DND-41 (cell line): ENCODE data around the gene TAF5.

ENCODE experiments used
- ATAC-seq: fragments of 200-7000 bp; cut with Tn5 transposase; 3 replicates; pipeline ENCODE4 v1.9.1; 2021; ENCODE audit warnings: low read depth; ENCODE audit not compliant: insufficient read depth
- DNase-seq: peaks from one replicate; pipeline ENCODE4 v3.0.0-alpha.2; 2020
- H2AFZ ChIP-seq: 2 replicates; pipeline ENCODE4 v1.6.0; 2012; ENCODE audit warnings: low read depth, low read length
- H3K27ac ChIP-seq: 2 replicates; pipeline ENCODE4 v1.5.1; 2012; ENCODE audit warnings: low read length, inconsistent platforms
- H3K27me3 ChIP-seq: fragments of 200-600 bp; sonication (generic); 2 replicates; pipeline ENCODE4 v1.6.0; 2012; ENCODE audit warnings: low read length, mild to moderate bottlenecking, inconsistent platforms; ENCODE audit not compliant: insufficient read depth, poor library complexity
- H3K36me3 ChIP-seq: 2 replicates; pipeline ENCODE4 v1.5.1; 2012; ENCODE audit warnings: low read length, inconsistent platforms; ENCODE audit not compliant: insufficient read depth
- H3K4me1 ChIP-seq: 2 replicates; pipeline ENCODE4 v1.5.1; 2012; ENCODE audit warnings: mild to moderate bottlenecking, low read length; ENCODE audit not compliant: insufficient read depth
- H3K4me2 ChIP-seq: 2 replicates; pipeline ENCODE4 v1.6.0; 2012; ENCODE audit warnings: mild to moderate bottlenecking, moderate library complexity, low read length, inconsistent platforms; ENCODE audit not compliant: insufficient read depth
- H3K4me3 ChIP-seq, 2 experiments: fragments of 200-600 bp in 1 of 2; shearing (Covaris generic) in 1 of 2; 2 replicates each; pipeline ENCODE4 v1.5.1; 2012 to 2016; ENCODE audit warnings: inconsistent platforms in 2 of 2, low read length in 2 of 2, mild to moderate bottlenecking in 2 of 2, low read depth in 1 of 2, moderate library complexity in 1 of 2
- H3K79me2 ChIP-seq: 2 replicates; pipeline ENCODE4 v1.6.0; 2012; ENCODE audit warnings: low read length, inconsistent platforms; ENCODE audit not compliant: insufficient read depth
- H3K9ac ChIP-seq: 2 replicates; pipeline ENCODE4 v1.6.0; 2012; ENCODE audit warnings: low read depth, mild to moderate bottlenecking, inconsistent platforms, low read length, moderate library complexity
- H3K9me3 ChIP-seq: 2 replicates; pipeline ENCODE4 v1.5.1; 2012; ENCODE audit warnings: low read length, moderate library complexity, mild to moderate bottlenecking, inconsistent platforms; ENCODE audit not compliant: insufficient read depth, severe bottlenecking
- H4K20me1 ChIP-seq: 2 replicates; pipeline ENCODE4 v1.6.0; 2012; ENCODE audit warnings: low read length; ENCODE audit not compliant: insufficient read depth
- CTCF ChIP-seq: IDR thresholded peaks from 2 replicates; pipeline ENCODE4 v1.5.1; 2012; ENCODE audit warnings: borderline replicate concordance, low read length, moderate library complexity, mild to moderate bottlenecking; ENCODE audit not compliant: poor library complexity, severe bottlenecking; ENCODE audit errors: extremely low read depth
- EZH2 ChIP-seq: IDR thresholded peaks from 3 replicates; pipeline ENCODE4 v1.6.1; 2012; ENCODE audit warnings: borderline replicate concordance, low read depth, mild to moderate bottlenecking, moderate library complexity, low read length, inconsistent platforms; ENCODE audit not compliant: severe bottlenecking

TAF5 gene

DNA sequence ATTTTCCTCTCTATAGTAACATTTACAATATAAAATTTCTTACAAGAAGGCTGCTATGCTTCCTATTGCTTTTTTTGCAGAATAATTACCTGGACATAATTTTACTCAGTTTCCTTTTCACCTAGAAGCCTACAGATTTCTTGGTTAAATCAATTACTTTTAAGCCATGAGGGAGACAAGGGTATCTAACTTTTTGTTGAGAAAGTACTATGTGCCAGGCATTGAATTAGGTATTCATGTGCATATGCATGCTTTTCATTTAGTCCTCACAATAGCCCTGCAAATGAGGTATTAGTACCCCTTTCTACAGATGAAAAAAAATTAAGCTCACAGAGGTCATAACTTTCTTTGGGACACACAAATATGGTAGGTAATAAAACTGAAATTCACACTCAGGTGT is 33.2 kb upstream of the TAF5 start:
- Histone ChIP-seq H3K4me1 (no peaks in the 10 kb centered on the region), H3K27ac (no peak overlapping the region), H3K9me3 (no peaks in the 10 kb centered on the region), H3K4me2 (no peak overlapping the region), H4K20me1 (no peaks in the 10 kb centered on the region; the same call in 1 of the 2 replicates), H2AFZ (no peak overlapping the region), H3K9ac (no peak overlapping the region), H3K36me3 (peaks cover 73% of the 10 kb centered on the region), H3K27me3 (no peaks in the 10 kb centered on the region), H3K79me2 (no peaks in the 10 kb centered on the region), H3K4me3 (no peak overlapping the region)
- ATAC-seq: no peak
- DNase-seq: no peak
- no peak for TF ChIP-seq EZH2

- TF ChIP-seq EZH2 (no peak), CTCF (no peak)
- Histone ChIP-seq H3K4me1 (no peaks in the 10 kb centered on the region), H3K4me3 (no peak overlapping the region), H3K9ac (no peak overlapping the region), H2AFZ (no peak overlapping the region), H3K27ac (no peak overlapping the region), H4K20me1 (no peaks in the 10 kb centered on the region; the same call in 1 of the 2 replicates), H3K4me2 (no peak overlapping the region), H3K27me3 (no peaks in the 10 kb centered on the region), H3K79me2 (no peaks in the 10 kb centered on the region), H3K36me3 (peaks cover 66% of the 10 kb centered on the region), H3K9me3 (no peaks in the 10 kb centered on the region)
- DNase-seq: no peak
- no peak for ATAC-seq
Measured at GRCh38 chr10:103336370-103336769, 31.4 kb upstream of the TAF5 start.

DNA sequence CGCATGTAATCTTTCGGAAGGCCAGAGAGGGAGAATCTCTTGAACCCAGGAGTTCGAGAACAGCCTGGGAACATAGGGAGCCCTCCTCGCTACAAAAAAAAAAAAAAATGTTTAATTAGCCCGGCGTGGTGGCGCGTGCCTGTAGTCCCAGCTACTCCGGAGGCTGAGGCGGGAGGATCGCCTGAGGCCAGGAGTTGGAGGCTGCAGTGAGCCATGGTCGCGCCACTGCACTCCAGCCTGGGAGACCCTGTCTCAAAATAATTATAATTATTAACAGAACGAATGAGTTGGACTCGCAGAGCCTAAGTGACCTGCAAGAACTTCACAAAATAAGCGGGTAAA is 17.6 kb upstream of the TAF5 start:
- Histone ChIP-seq H3K36me3 (peaks cover 34% of the 10 kb centered on the region), H3K9ac (peak overlapping the region; percentile 82), H3K79me2 (peaks cover 45% of the 10 kb centered on the region), H3K27me3 (no peaks in the 10 kb centered on the region), H3K4me1 (peaks cover 33% of the 10 kb centered on the region), H4K20me1 (no peaks in the 10 kb centered on the region), H3K4me2 (peak overlapping the region; percentile 91), H3K4me3 (peak overlapping the region; percentile 72 to 75), H3K27ac (peak overlapping the region; percentile 96), H3K9me3 (no peaks in the 10 kb centered on the region), H2AFZ (peak overlapping the region; percentile 99)
- peak; percentile 9; the same call in 2 of the 3 replicates for ATAC-seq
- no peak for DNase-seq
- TF ChIP-seq EZH2: no peak
- TF ChIP-seq CTCF: no peak

- Histone ChIP-seq H3K36me3 (peaks cover 29% of the 10 kb centered on the region), H3K4me1 (peaks cover 33% of the 10 kb centered on the region), H3K9me3 (no peaks in the 10 kb centered on the region), H3K27ac (peak within 1 kb of the TSS; percentile 96), H3K79me2 (peaks cover 43% of the 10 kb centered on the region), H3K4me2 (peak within 1 kb of the TSS; percentile 91), H3K9ac (peak within 1 kb of the TSS; percentile 82), H4K20me1 (no peaks in the 10 kb centered on the region), H3K4me3 (peak within 1 kb of the TSS; percentile 72 to 75), H2AFZ (peak within 1 kb of the TSS; percentile 99), H3K27me3 (no peaks in the 10 kb centered on the region)
- peak; percentile 85 for ATAC-seq
- peak; percentile 80 for DNase-seq
- TF ChIP-seq CTCF: peak; percentile 23
- no peak for TF ChIP-seq EZH2
Measured at GRCh38 chr10:103350517-103351260, 17.1 kb upstream of the TAF5 start, which contains the start of gene PCGF6. Gene PCGF6, minus strand, starts transcription at chr10:103351140. Its CDS starts 74 bp downstream, at chr10:103351066.
